DMS53 treated with DMSO at 0.1 percent for 48 hours (cell line): Measurements from ENCODE around the gene HMX3.

Experiments used
- DNase-seq: peaks from one replicate; lab custom pipeline; 2025; ENCODE audit not compliant: unreplicated experiment; lab: John Stamatoyannopoulos, UW

Gene HMX3

DNA sequence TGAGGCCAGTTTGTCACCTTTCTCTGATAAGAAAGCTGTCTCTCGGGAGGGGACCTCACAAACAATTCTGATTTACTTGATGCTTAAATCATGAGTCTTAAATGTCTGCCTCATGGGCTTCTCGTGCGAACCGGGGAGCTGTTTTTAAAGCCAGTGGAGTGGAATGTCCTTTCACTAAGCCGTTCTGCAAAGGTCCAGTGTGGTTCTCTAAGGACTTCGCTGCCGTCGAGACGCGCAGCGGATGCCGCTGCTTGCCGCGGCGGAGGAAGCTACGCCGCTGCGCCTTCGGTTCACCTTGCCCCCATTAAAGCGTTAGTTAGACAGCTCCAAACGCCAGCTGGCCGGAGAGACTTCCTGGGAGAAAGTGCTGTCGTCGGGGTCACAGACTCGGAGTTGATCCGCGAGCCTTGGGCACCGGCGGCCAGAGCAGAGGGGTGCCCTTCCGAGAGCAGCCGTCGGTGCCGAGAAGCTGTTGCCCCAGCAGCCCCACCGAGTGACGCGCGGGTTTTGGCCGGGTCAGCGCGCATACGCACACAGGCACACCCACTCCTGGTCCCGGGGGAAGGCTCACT, 1.3 kb upstream of the HMX3 start:
- no peak for DNase-seq

DNA sequence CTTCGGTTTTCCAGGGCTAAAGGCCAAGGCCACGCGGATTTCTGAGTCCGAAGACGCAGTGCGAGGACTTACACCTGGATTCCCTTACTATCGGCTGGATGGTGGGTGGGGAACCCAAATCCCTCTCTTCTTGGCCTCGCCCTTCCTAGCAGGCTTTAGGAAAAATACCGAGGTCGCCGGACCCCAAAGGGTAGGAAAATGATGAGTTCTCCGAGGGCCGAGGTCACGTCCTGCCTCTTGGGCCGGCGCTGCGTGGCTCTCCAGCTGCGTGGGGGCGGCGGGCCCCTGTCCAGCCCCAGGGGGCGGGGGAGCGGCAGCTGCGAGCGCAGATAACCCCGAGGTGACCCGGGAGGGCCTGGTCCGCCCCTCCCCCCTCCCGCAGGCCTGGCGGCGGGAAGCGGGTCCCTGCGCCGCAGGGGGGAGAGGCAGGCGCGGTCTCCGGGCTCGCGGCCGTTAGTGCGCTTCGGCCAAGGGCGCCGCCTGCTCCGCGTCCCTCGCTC, 805 bp upstream of the HMX3 start:
- DNase-seq, result no peak

DNA sequence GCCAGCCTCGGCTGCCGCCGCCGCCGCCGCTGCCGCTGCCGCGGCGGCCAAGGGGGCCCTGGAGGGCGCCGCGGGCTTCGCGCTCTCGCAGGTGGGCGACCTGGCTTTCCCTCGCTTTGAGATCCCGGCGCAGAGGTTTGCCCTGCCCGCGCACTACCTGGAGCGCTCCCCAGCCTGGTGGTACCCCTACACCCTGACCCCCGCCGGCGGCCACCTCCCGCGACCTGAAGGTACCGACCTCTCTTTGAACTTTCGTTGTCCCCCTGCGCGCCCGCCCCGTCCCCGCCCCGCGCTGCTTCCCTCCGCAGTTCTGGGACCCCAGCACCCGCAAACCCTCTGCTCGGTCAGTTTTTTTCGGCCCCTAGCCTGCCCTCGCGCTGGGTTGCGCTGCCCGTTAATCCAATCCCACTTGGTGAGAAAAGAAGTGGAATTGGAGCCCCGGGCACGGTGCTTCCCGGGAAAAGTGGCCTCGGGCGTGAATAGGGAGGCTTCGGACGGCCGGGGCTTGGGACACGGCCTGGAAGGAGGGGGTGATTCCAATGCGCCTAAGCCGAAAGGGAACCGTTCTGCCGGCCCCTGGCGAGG, 543 bp downstream of the HMX3 start:
- DNase-seq, result no peak

DNA sequence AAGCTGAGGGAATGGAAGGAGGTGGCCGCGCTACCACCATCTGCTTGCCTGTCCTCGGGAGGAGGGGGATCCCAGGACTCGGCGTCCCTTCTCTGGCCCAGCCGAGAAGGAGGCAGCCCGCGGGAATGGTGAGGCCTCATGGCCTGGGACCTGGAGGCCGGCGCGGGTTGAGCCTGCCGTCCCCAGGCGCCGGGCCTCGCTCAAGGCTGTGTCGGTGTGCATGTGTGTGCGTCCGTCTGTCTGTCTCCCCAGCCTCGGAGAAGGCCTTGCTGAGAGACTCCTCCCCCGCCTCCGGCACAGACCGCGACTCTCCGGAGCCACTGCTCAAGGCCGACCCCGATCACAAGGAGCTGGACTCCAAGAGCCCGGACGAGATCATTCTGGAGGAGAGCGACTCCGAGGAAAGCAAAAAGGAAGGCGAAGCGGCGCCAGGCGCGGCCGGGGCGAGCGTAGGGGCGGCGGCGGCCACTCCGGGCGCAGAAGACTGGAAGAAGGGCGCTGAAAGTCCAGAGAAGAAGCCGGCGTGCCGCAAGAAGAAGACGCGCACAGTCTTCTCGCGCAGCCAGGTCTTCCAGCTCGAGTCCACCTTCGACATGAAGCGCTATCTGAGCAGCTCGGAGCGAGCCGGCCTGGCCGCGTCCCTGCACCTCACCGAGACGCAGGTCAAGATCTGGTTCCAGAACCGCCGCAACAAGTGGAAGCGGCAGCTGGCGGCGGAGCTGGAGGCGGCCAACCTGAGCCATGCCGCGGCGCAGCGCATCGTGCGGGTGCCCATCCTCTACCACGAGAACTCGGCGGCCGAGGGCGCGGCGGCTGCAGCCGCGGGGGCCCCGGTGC, 1.3 kb downstream of the HMX3 start:
- no peak for DNase-seq

DNA sequence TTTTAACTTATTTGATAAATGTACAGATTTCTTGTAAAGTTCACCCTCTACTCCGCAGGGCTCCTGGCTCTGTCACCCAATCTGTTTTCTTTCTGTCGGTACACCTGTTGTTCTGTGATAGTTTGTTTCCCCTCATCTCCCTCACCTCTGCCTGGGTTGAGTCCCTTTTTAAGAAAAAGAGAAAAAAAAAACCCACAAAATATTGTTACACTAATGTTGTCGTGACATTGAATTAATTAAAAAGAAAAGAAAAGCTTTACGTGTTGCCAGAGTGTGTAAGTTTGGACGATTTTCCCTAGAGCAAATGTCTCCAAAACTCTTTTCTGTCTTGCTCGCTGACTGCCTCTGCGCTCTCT, 3.4 kb downstream of the HMX3 start:
- DNase-seq, result no peak

DNA sequence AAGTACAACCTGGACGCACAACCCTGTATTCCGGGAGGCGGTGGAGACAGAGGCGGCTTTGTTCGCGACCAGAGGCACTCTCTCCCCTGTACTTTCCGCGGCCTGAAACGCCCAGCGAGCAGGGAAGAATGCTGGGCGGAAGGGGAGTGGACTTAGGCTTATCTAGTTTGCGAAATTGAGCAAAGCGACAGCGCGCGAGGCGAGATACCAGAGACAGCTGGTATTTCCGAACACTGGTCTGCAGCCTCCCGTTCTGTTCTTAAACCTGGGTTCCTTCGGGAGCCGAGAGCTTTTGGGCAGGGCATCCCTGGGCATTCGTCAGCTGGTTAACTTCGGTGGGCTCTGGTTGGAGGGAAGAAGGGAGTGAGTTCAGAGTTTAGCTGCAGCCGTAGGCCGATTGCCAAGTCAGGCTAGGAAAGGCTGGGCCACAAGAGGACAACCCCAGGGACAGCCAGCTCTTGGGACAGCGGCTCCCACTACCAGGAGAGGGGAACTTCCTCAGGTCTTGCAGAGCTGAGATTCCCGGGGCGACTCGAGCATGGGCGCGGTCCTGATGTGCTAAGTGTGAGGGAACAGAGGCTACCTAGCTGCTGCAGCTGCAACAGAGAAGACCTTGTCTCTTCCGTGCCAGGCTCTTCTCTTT, 3.9 kb downstream of the HMX3 start:
- no peak for DNase-seq

DNA sequence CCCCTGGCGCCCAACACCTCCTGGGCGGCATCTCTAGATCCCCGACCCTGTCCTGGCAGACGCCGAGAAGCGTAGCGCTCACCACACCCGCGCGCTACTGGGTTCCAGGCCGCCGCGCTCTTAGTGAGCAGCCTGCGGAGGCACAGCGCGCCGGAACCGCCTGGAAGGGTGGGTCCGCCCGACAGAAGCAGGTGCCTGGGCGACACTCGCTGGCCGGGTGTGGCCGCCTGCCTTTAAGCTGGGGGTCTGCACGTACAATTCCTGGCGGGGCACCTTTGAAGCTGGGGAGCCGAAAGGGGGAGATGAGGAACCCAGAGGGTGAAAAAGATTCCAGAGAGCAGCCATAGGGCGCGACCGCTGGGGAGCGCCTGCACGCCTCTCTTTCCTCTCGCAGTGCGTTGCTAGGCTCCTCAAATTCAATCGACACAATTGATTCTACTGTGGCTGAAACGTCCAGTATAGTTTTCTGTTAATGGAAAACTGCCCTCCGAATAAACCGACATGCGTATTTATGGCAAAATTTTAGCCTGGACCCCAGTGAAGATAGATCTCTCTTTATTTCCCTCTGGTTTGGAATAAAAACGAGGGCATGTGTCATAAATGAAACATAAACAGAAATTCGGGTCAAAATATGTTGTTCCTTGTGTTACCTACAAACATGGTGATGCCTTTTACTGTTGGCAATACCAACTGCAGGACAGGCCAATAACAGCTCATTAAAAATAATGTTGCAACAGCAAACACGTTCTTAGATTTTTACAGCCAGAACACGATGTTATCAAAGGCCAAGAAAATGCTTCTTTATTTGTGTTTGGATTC, 4.6 kb downstream of the HMX3 start:
- no peak for DNase-seq

DNA sequence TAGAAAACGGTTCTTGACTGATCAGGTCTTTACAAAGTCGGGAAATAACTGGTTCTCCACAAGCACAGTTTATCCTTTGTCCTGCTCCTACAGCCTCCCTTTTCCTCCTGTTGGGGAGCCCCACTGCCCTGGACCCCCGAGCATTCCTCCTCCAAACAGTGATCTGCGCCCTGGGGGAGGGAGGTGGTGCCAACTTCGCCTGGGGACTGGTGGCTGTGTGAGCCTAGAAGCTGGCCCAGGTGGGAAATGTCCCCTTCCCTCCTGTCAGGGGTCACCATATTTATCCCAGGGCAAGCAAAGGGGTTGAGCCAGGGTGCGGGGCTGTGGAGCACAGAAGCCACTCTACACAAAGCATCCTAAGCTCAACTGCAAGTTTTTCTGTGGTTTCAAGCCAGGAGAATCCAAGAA, 5.2 kb downstream of the HMX3 start:
- DNase-seq, result no peak

DNA sequence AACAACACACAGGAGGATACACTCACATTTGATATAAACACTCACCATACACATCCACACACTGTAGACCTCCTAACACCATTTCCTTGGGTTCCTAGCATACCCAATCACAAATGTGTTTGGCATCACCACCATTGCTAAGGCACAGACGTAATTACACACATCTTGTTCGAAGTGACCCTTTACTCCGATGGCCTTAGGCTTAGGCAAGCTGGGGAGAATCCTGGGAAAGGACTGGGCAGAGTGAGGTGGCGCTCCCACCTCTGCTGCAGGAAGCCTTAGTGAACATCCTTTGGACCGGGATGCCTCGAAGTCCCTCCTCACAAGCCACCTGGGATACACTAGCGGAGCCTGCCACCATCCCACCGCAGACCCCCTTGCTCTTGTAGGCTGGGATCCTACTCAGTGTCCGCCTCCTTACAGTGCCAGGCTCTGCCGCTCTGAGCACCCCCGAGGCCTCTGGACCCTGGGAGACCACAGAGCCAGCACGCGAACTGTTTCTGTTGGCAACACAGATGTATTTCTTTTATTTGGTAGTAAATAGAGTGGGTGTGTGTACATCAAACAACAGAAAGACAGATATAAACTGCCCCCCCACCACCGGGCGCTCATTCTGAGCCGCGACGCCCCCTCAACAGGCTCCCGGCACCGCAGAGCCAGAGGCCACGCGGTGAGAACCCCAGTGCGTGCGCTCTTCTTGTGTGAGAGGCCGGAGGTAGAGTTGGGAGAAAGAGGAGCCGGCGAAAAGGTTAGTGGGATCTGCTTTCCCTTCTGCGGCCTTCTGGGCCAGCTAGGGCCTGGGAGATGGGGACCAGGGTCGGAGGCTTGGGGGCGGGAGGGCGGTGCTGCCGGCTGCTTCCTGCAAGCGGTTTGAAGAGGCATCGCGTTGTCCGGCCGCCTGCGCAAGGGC, 6.3 kb downstream of the HMX3 start:
- DNase-seq, result no peak

DNA sequence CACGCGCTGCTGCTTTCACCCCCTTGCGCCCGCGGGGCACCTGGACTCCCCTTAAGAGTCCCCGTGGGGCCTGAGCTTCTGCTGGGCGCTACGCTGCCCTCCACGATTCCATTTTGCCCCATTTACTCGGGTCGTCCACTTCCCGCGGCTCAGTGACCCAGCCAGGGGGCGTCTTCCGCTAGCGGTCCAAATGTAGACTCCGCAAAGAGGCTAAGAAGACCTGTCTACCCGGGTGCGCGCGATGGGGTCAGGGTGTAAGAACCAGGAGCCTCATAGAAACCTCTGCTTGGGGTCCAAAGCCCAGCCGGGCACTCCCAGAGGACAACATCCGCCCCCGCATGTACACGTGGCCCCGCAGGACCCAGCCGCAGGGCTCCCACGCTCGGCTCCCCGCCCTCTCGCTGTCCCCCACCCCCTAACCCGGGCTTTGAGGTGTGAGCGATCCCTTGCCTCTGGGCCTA, 7.0 kb downstream of the HMX3 start:
- no peak for DNase-seq

DNA sequence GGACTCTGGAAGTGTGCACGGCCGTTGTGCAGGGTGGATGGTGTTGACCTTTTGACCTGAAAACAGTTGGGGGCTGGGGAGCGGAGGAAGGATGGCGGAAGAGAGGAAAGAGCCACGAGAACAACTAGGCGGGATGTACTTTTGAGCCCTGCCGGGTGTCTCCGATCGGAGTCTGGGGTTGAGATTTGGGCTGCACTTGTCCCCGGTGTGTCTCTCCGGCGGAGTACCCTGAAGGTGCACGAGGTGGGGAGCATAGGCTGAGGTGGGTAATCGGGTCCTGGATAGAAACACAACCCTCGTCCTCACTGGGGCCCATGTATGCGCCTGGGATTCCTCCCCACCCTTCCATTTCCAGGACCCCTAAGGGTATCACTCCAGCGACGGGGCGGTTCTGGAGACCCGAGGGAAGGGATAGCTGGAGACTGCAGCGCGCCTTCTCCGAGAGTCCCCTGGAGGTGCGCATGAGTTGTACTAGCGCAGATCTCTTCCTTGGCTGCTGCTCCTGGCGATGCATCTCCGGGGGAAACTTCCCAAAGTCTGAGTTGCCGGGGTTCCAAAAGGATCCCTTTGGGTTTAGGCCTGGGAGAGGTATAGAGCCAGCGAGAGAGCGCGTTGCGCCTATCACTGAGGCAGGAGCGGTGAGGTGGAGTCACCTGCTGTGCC, 7.5 kb downstream of the HMX3 start:
- DNase-seq, result no peak

DNA sequence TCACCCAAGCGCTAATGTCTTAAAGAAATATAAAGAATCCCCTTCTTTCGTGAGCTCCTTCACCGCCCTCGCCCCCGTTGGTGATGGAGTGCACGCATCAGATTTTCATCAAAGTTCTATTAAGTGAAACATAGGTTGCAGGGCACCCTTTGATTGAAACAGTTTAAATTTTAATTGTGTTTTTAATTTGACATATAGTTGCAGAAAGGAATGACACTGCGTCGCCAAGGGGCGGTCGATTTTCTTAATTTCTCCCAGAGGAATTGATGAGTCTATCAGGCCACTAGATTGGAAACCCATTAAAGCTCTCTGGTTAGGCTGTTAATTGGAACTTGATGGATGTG, 8.0 kb downstream of the HMX3 start:
- no peak for DNase-seq

DNA sequence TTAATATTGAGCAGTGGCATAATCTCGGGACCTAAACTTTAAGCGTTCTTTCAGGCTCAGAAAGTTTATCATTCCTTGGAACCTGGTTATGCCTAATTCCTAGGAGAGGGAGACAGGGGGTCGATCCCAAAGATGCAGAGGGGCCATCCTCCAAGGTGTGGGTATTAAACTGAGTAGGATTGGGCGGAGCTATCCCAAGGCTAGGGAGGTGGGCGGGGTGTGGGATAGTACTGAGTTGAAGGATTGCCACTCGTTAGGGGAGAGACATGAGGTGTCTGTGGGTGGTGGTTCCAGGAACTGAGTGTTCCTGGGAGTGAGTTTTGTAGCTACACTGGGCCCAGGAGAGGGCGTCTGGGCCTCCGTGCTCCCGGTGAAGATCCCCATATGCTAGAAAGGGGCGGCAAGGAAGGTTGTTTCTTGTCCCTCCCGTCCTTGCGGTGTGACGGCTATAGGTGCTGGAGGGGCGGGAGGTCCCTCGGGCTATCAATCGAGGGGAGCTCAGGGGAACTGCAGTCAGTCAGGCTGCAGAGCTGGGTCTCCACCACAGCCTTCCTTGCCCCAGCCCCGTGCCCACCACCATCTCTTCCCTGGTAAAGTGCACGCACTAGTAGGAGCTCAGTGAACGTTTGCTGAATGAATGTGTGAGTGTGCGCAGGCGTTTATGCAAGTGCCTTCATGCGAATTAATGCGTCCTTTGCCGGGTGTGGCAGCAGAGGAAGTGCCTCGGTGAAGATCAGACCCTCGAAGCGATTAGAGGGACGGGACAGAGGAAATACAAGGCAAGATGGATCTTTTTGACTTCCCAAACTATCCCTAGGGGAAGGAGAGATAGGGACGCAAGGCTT, 9.1 kb downstream of the HMX3 start:
- DNase-seq, result no peak

DNA sequence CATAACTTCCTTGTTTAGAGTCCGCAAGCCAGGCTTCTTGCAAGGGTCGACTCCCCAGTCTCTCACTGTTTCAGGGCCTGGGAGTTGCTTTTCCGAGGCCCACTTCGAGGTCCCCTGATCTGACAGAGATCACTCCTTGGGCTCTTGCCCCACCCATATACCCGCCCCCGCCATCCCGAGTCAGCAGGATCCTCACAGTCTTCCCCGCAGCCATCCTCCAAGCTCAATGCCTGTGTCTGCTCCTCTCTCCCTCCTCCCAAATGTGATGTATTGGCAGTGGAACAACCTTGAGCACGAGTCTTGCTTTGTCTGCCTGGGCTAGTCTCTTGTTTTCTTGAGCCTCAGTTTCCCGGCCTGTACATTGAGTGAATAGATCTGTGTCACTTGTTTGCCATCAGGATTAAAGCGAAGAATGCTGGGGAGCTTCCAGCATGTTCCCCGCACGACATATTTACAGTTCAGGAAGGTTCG, 9.8 kb downstream of the HMX3 start:
- DNase-seq, result no peak

DNA sequence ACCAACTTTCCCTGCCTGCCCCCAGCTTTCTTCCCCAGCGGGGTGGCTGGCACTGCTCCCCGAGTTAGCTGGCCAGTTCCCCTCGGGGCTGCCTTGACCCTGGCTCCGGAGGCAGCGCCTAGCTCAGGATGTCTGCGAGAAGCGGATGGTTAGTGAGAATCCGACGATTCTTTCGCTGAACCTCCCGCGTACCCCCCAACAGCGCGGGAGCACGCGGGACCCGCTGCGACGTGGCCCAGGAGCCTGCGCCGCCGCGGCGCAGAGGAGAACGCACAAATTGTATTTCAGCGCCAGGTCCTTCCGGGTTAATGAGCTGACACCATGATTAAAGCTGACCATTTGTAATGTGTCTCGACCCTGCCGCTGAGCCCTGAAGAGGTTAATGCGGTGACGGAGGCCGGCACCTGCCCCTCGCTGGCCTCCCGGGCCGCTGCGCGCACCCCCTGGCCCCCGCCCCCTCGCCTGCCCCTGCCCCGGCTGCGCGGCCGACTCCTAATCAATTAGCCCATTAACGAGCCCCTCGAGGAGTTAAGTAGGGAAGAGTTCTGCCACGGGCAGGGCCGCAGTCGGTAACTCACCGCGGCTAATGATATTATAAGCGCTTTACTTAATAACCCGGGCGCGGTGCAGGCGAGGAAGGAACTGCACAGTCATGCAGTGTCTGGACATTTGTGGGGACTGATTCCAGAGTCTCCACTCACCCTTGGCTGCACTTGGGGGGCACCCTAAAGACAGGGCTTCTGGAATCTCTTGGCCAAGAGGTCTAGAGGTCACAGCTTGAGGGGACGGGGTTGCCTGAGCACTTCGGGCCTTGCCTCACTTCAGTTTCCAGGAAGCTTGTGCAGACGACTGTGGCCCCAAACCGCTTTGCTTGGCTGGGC, 10.5 kb downstream of the HMX3 start:
- no peak for DNase-seq

DNA sequence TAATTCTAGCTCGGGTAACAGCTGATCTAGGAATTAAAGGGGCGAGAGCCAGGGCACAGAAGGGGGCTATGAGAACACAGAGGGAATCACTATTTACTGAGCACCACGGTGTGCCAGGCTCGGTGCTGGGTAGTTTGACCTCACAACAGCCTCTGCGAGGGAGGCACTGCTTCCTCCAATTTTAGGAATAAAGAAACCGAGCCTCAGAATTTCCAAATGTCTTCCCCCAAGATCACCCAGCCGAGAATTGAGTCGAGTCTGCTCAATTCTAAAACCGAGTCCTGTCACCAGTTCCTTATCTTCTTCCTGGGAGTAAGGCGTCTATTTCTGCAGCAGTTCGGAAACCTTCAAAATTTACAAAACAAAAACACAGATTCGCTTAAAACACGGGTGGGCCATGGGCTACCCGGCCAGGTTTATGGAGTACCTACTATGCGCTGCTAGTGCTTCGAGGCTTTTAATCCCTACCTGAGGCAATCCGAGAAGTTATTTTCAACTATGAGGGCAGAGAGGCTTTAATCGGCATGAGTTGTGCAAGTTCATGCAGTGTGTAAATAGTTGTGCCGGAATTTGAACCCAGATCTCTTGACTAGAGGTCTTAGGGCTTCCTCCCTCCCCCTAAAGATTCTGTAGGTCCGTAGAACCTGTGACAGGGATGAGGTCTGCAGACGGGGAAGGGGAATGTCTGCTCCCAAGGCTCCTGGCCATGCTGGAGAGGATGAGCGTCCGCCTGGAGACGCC, 11.3 kb downstream of the HMX3 start:
- DNase-seq, result no peak
